Amniotic stem cell (primary cell): ENCODE data around the gene SBSN.

Experiments used
- DNase-seq: peaks from one replicate; lab custom pipeline; 2025; lab: John Stamatoyannopoulos, UW

Gene SBSN

GRCh38 chr19:35528218-35529038 lies at the start of gene SBSN:
Gene SBSN, minus strand, starts transcription at chr19:35528311. Its CDS starts 30 bp downstream, at chr19:35528281.
- peak; percentile 10 for DNase-seq

GRCh38 chr19:35571406-35571965 lies 43.4 kb upstream of the SBSN start:
- DNase-seq = no peak

GRCh38 chr19:35569281-35569781 lies 41.2 kb upstream of the SBSN start:
- DNase-seq = no peak

- DNase-seq = no peak
Observed at GRCh38 chr19:35566738-35567137, 38.6 kb upstream of the SBSN start.

- DNase-seq = no peak
Observed at GRCh38 chr19:35565016-35565856, 37.1 kb upstream of the SBSN start.

- no peak for DNase-seq
Observed at GRCh38 chr19:35563207-35563829, 35.2 kb upstream of the SBSN start, which contains the start of gene ATP4A. Gene ATP4A, minus strand, starts transcription at chr19:35563658. Its CDS starts 29 bp downstream, at chr19:35563629.

- DNase-seq = no peak
Observed at GRCh38 chr19:35562776-35563175, 34.7 kb upstream of the SBSN start.

GRCh38 chr19:35562336-35562735 lies 34.2 kb upstream of the SBSN start:
- DNase-seq = no peak

- no peak for DNase-seq
Observed at GRCh38 chr19:35561436-35561835, 33.3 kb upstream of the SBSN start.

GRCh38 chr19:35560677-35561076 lies 32.6 kb upstream of the SBSN start:
- DNase-seq = no peak

- DNase-seq = no peak
Observed at GRCh38 chr19:35560271-35560670, 32.2 kb upstream of the SBSN start.

GRCh38 chr19:35559781-35560180 lies 31.7 kb upstream of the SBSN start:
- DNase-seq = no peak

- DNase-seq = no peak
Observed at GRCh38 chr19:35559281-35559659, 31.2 kb upstream of the SBSN start.

- DNase-seq = no peak
Observed at GRCh38 chr19:35558400-35559280, 30.5 kb upstream of the SBSN start.

GRCh38 chr19:35557539-35558399 lies 29.7 kb upstream of the SBSN start:
- no peak for DNase-seq

GRCh38 chr19:35556846-35557538 lies 28.9 kb upstream of the SBSN start:
- no peak for DNase-seq

GRCh38 chr19:35556025-35556590 lies 28.0 kb upstream of the SBSN start:
- DNase-seq = no peak

GRCh38 chr19:35555301-35556005 lies 27.3 kb upstream of the SBSN start:
- DNase-seq = no peak
